ENCODE data around the gene COX6B2. TPM values are rescaled to one million over a fixed set of nuclear protein-coding genes. Genes with fewer than 3 reads are reported as not detected.
A peak's percentile ranks its signal among the peaks of the same experiment; 100 is the strongest.

The COX6B2 gene
- total RNA-seq, 1 experiment from 2014 or later: 0.10 TPM

- in situ Hi-C loops (cut with HindIII; ENCODE audit: low pct_unique_long_range_greater_than_20kb, low sequenced_read_pairs): no loop called here
Observed at GRCh38 chr19:55366790-55367189, 12.3 kb upstream of the COX6B2 start.

GRCh38 chr19:55365964-55366363 is 11.4 kb upstream of the COX6B2 start:
- no peak for DNase-seq (ENCODE audit: low read depth)
- in situ Hi-C loops (cut with HindIII; ENCODE audit: low pct_unique_long_range_greater_than_20kb, low sequenced_read_pairs): no loop called here

More at GRCh38 chr19:55366790-55367189, 12.3 kb upstream of the COX6B2 start:
- no peak for DNase-seq (ENCODE audit: low read depth)

GRCh38 chr19:55365245-55365644 is 10.7 kb upstream of the COX6B2 start:
- DNase-seq (ENCODE audit: low read depth): no peak

DNA sequence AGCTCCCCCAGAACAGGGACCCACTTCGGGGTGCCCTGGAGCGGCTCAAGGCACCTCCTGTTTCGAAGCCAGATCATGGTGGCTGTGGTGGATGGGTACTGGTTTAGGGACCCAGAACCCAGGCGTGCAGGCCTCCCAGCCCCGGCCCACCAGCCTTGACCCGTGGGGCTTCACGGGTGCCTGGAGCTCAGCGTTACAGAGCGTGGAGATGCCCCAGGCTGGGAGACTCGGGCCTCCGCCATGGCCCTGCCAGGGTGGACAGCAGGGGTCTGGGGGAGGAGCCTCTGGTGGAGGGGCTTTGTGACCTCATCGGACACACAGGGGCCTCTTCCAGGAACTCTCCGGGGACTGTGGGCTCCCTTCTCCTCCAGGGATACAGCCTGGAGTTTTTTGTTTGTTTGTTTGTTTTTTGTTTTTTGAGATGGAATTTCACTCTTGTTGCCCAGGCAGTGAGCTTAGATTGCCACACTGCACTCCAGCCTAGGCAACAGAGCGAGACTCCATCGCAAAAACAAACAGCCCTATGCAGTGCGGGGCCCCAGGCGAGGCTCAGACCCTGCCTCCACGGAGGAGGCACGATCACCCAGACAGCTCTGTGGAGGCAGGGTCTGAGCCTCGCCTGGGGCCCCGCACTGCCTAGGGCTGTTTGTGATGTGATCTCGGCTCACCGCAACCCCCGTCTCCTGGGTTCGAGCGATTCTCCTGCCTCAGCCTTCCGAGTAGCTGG is 8.6 kb upstream of the COX6B2 start, which contains the start of gene GARIN5B:
Gene GARIN5B (minus strand): TSS at position 271 of the 727 bp plus-strand sequence. CDS start 194 bp downstream, at position 77.
- in situ Hi-C loops (cut with HindIII; ENCODE audit: low pct_unique_long_range_greater_than_20kb, low sequenced_read_pairs): no loop called here
- DNase-seq (ENCODE audit: low read depth): no peak

More at GRCh38 chr19:55365245-55365644, 10.7 kb upstream of the COX6B2 start:
- in situ Hi-C loops (cut with HindIII; ENCODE audit: low pct_unique_long_range_greater_than_20kb, low sequenced_read_pairs): no loop called here

GRCh38 chr19:55362174-55362989 is 7.9 kb upstream of the COX6B2 start:
- in situ Hi-C loops (cut with HindIII; ENCODE audit: low pct_unique_long_range_greater_than_20kb, low sequenced_read_pairs): no loop called here
- DNase-seq (ENCODE audit: low read depth): no peak

DNA sequence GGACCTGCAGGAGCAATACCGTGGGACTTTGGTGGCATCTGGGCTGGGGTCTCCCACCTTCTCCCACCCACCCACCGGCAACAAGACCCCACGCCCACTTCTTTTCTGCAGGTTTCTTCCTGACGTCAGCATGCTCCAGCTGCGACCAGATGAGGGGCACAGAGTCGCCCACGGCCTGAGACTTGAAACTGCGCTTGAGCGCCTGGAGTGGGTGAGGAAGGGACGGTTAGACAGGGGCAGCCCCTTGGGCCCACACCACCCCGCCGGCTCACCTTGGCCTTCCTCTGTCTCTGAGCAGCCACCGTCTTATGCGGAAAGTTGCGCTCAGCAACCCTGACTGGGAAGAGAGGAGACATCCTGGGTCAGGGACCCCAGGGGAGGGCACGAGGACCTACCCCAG is 6.4 kb upstream of the COX6B2 start:
- in situ Hi-C loops (cut with HindIII; ENCODE audit: low pct_unique_long_range_greater_than_20kb, low sequenced_read_pairs): no loop called here
- no peak for DNase-seq (ENCODE audit: low read depth)

GRCh38 chr19:55358943-55359908 is 4.7 kb upstream of the COX6B2 start:
- DNase-seq (ENCODE audit: low read depth): no peak
- in situ Hi-C loops (cut with HindIII; ENCODE audit: low pct_unique_long_range_greater_than_20kb, low sequenced_read_pairs): no loop called here

GRCh38 chr19:55358493-55358892 is 4.0 kb upstream of the COX6B2 start:
- in situ Hi-C loops (cut with HindIII; ENCODE audit: low pct_unique_long_range_greater_than_20kb, low sequenced_read_pairs): no loop called here
- no peak for DNase-seq (ENCODE audit: low read depth)

DNA sequence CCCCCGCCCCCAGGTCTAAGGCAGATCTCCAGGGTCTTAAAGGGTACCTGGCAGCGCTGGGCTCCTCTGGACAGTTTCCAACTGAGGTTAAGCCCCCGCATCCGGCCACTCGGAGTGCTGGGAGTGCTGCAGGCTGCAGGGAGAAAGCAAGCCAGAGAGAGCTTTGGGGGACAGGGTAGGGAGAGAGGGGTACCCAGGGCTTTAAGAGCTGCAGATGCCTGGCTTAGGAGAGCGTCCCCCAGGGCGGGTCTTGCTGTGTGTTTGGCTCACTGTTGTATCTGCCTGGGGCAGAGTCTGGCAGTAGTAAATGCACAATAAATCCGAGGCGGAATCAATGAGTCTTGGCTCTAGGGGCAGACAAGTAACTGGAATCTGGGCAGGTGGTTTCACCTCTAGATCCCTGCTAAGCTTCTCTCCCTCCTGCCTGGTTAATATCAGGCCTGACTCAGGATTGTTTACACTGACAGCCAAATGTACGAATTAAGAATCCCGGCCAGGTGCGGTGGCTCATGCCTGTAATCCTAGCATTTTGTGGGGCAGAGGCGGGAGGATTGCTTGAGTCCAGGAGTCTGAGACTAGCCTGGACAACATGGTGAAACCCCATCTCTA is 798 bp upstream of the COX6B2 start:
- in situ Hi-C loops (cut with HindIII; ENCODE audit: low pct_unique_long_range_greater_than_20kb, low sequenced_read_pairs): no loop called here
- no peak for DNase-seq (ENCODE audit: low read depth)

DNA sequence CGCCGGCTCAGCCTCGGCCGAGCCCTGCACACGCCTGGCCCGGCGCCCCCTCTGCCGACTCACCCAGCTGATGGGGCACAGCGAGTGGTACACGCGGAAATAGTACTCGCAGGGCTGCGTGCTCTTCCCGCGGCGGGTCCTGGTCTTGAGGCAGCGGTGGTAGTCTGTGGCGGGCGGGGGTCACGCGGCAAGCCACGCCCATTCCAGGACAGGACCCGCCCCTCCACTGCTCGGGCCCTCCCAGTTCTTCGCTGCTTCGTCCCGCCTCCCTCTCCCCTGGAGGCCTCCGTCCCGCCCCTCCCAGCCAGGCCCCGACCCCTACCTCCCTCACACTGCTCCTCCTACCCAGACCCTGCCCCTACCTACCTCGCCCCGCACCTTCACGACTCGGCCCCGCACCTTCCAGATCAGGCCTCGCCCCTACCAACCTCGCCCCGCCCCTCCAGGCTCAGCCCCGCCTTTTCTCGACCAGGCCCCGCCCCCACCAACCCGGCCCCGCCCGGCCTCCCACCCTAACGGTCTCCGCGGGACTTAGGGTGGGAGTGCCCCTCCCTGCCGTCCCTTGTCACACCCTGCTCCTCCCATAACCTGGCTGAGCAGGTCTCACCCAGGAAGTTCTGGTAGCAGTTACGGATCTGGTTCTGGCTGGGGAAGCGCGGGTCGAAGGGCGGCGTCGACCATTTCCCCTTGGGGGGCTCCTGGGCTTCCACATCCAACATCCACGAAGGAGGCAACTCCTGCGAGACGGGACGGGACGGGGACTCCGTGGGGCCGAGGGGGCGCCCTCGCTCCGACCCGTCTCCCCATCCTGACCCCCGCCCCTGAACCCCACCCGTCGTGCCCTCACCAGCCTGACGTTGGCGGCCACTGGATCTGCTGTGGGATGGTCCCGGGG is 469 bp downstream of the COX6B2 start:
- in situ Hi-C loops (cut with HindIII; ENCODE audit: low pct_unique_long_range_greater_than_20kb, low sequenced_read_pairs): no loop called here
- DNase-seq (ENCODE audit: low read depth): peak; percentile 73

GRCh38 chr19:55353356-55353802 is 1.1 kb downstream of the COX6B2 start:
- in situ Hi-C loops (cut with HindIII; ENCODE audit: low pct_unique_long_range_greater_than_20kb, low sequenced_read_pairs): no loop called here
- no peak for DNase-seq (ENCODE audit: low read depth)

- in situ Hi-C loops (cut with HindIII; ENCODE audit: low pct_unique_long_range_greater_than_20kb, low sequenced_read_pairs): no loop called here
- DNase-seq (ENCODE audit: low read depth): no peak
Observed at GRCh38 chr19:55352549-55353145, 1.9 kb downstream of the COX6B2 start.

DNA sequence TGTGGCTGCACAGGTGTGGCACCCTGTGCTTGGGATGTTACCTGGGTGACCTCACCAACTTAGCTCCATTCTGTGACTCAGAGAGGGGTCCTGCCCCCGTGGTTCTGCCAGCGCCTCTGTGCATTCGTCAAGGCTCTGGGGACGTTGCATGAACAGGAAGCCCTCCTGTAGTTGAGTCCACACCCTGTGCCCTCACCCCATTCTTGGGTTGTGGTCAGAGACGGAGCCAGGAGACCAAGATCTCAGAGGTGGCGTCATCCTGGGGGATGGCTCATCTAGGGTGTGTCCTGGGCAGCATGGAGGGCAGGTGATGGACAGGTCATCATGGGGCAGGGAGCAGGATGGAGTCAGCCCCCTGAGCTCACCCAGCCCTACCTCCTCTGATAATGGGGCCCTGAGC is 2.5 kb downstream of the COX6B2 start:
- in situ Hi-C loops (cut with HindIII; ENCODE audit: low pct_unique_long_range_greater_than_20kb, low sequenced_read_pairs): no loop called here
- no peak for DNase-seq (ENCODE audit: low read depth)

DNA sequence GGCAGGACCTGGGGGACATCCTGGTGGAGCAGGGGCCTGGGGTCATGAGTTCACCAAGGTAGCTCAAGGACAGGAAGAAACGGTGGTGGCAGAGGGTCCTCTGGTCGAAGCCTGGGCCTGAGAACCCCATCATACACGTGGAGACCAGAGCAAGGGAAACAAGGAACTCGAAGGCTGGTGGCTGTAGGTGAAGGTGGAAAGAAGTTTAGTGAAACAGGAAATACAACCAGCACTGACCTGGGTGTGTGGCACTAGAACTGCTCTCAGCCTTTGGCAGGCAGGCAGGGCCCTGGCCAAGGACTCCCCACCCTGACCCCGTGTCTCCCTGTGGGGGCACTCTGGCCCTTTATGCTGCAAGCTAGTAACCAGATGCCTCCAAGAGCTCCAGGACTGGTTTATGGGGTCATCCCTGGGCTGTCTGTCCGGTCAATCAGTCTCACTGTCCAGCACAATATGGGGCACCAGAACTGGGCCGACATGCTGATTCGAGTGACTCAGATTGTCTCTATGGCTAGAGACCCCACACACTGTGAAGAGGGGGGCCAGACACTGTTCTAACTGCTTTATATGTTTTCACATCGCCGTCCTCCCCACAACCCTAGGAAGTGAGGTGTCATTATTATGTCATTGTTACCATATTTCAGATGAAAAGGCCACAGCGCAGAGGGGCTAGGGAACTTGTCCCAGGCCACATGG is 3.8 kb downstream of the COX6B2 start:
- in situ Hi-C loops (cut with HindIII; ENCODE audit: low pct_unique_long_range_greater_than_20kb, low sequenced_read_pairs): no loop called here
- DNase-seq (ENCODE audit: low read depth): no peak

DNA sequence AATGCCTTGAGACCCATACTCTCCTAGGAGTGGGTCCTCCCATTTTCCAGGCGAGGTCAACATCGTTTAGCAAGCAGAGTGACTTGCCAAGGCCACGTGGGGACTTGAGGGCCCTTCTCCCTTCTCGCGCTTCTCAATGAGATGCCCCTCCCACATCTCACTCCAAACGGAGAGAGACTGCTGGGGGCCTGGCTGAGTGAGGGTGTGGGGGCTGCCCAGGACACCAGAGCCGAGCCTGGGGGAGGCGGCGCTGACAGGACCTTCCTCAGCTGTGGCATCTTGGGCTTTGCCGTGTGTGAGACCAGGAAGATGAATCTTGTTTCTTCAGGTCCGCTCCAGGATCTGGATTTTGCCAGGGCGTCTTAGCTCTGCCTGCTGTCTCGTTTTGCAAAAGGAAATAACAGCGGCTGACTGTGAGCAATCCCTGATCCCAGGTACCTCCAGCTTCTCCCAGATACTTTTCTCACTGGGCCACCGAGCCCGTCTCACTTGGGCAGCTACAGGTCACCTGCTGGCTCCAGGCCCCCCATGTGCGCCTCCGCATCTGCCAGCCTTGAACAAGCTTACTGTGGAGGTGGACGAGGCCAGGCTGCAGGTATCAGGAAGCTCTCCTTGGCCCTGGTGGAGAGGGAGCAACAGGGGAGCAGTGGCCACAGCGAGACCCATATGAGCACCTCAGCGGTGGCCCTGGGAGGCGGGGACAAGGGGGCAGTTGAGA is 6.0 kb downstream of the COX6B2 start:
- in situ Hi-C loops (cut with HindIII; ENCODE audit: low pct_unique_long_range_greater_than_20kb, low sequenced_read_pairs): loop anchor here (10.0 kb wide), 1 partner anchor 54 kb away; no protein-coding TSS in a partner anchor
- DNase-seq (ENCODE audit: low read depth): no peak
